MCF 10A (cell line): Measurements from ENCODE around the gene BUD23. TPM values are rescaled to one million over a fixed set of nuclear protein-coding genes. Genes with fewer than 3 reads are reported as not detected.
A peak's percentile ranks its signal among the peaks of the same experiment; 100 is the strongest.

Source experiments
- BruUV-seq: library from RNA; stranded (reverse); fragments of 400-500 nt; replicated peaks from 2 replicates; lab custom pipeline; 2021; lab: Mats Ljungman, UMichigan
- CTCF ChIA-PET: fragments of 300-600 bp; sonication (Branson Sonifier 250); formaldehyde crosslinking; extraction: SDS; loops from one replicate; lab custom pipeline; 2021; ENCODE audit warnings: antibody characterized with exemption, inconsistent platforms; lab: Yijun Ruan, JAX
- POLR2A ChIA-PET: fragments of 300-600, 350-650 bp; sonication (Branson Sonifier 250); formaldehyde crosslinking; extraction: SDS; loops from one replicate; lab custom pipeline; 2020; ENCODE audit warnings: antibody characterized with exemption, inconsistent platforms; lab: Yijun Ruan, JAX
- DNase-seq: peaks from one replicate; pipeline ENCODE4 v3.0.0-alpha.2; 2018; ENCODE audit not compliant: unreplicated experiment
- H3K27ac Mint-ChIP-seq: one replicate; pipeline ENCODE4 v1.8.0; 2022; ENCODE audit warnings: mild to moderate bottlenecking, low read depth, mixed read lengths; ENCODE audit not compliant: unreplicated experiment
- H3K27me3 Mint-ChIP-seq: one replicate; pipeline ENCODE4 v1.8.0; 2022; ENCODE audit warnings: mixed read lengths; ENCODE audit not compliant: insufficient read depth, unreplicated experiment
- H3K36me3 Mint-ChIP-seq: one replicate; pipeline ENCODE4 v1.8.0; 2022; ENCODE audit warnings: mild to moderate bottlenecking, moderate library complexity, mixed read lengths; ENCODE audit not compliant: insufficient read depth, unreplicated experiment
- H3K4me1 Mint-ChIP-seq: one replicate; pipeline ENCODE4 v1.8.0; 2022; ENCODE audit warnings: mixed read lengths; ENCODE audit not compliant: insufficient read depth, unreplicated experiment
- H3K4me3 Mint-ChIP-seq: one replicate; pipeline ENCODE4 v1.8.0; 2022; ENCODE audit warnings: mild to moderate bottlenecking, moderate library complexity, mixed read lengths; ENCODE audit not compliant: unreplicated experiment
- H3K9me3 Mint-ChIP-seq: one replicate; pipeline ENCODE4 v1.8.0; 2022; ENCODE audit warnings: mixed read lengths; ENCODE audit not compliant: unreplicated experiment
- intact Hi-C: fragments of 100-400 bp; cut with micrococcal nuclease; formaldehyde crosslinking; loops from 2 replicates; pipeline ENCODE4 v1.14.1; 2022
- total RNA-seq: library from RNA; stranded (reverse); gene quantifications from 2 replicates; pipeline ENCODE4 v1.2.3, GENCODE V29; 2022
- TF ChIP-seq, protein P1 (sequence below): fragments of 200-600 bp; IDR thresholded peaks from one replicate; pipeline ENCODE4 v1.8.0; 2022; ENCODE audit warnings: antibody characterized with exemption, mild to moderate bottlenecking; ENCODE audit not compliant: unreplicated experiment

The BUD23 gene
- total RNA-seq, 1 experiment from 2014 or later: 81.9 TPM

DNA sequence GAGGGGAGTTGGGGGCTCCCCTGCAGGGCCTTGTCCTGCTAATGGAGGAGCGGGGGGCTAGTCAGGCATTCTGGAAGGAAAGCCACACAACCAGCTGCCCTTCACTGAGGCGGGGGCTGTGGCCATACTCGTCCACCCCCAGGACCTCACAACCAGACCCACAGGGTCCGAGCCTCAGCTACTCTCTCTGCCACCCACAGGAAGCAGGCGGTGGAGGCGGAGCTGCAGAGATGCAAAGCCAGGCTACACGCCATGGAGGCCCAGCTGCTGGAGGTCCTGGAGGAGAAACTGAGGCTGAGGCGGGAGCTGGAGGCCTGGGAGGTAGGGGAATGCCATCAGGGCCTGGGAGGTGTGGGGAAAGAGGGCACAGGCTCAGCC lies 52.1 kb downstream of the BUD23 start:
- POLR2A ChIA-PET: interaction anchor here (0.6 to 2.2 kb wide), 8 partner anchors 10 to 581 kb away, joined by 3 to 8 read pairs (median 4); partner anchors contain the start of gene BUD23
- Mint-ChIP-seq H3K4me3 (no peak overlapping the region), H3K36me3 (peaks cover 25% of the 10 kb centered on the region), H3K4me1 (peaks cover 19% of the 10 kb centered on the region), H3K9me3 (no peaks in the 10 kb centered on the region), H3K27me3 (no peaks in the 10 kb centered on the region), H3K27ac (peak overlapping the region; percentile 76)
- CTCF ChIA-PET: interaction anchor here (0.5 to 10.0 kb wide), 11 partner anchors 9 to 152 kb away, joined by 3 to 67 read pairs (median 5); no protein-coding TSS in a partner anchor
- intact Hi-C loops: loop anchor here (2.0 kb wide), 2 partner anchors 129 to 215 kb away; no protein-coding TSS in a partner anchor
- no TSS peak for BruUV-seq
- no peak for DNase-seq
- TF ChIP-seq, protein P1, sequence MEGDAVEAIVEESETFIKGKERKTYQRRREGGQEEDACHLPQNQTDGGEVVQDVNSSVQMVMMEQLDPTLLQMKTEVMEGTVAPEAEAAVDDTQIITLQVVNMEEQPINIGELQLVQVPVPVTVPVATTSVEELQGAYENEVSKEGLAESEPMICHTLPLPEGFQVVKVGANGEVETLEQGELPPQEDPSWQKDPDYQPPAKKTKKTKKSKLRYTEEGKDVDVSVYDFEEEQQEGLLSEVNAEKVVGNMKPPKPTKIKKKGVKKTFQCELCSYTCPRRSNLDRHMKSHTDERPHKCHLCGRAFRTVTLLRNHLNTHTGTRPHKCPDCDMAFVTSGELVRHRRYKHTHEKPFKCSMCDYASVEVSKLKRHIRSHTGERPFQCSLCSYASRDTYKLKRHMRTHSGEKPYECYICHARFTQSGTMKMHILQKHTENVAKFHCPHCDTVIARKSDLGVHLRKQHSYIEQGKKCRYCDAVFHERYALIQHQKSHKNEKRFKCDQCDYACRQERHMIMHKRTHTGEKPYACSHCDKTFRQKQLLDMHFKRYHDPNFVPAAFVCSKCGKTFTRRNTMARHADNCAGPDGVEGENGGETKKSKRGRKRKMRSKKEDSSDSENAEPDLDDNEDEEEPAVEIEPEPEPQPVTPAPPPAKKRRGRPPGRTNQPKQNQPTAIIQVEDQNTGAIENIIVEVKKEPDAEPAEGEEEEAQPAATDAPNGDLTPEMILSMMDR: no peak

DNA sequence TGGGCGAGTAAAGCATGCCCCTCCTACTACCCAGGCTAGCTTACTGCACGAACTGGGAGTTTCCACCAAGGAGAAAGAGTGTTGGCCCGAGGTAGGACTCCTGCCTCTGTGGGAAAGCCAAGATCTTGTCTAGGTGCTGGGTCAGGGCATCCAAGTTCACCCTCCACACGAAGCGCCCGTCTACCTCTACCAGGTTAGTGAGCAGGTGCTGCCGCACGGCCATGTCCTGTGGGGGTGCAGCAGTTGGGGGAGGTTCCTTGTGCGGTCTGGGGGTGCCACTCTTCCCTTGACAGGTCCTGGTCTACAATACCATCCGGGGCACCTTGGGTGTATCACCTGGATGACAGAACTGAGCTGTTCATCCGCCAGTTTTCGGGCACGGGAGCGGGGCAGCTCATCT lies 53.5 kb downstream of the BUD23 start:
- Mint-ChIP-seq H3K9me3 (no peaks in the 10 kb centered on the region), H3K4me3 (peak overlapping the region; percentile 91), H3K27me3 (no peaks in the 10 kb centered on the region), H3K36me3 (peaks cover 24% of the 10 kb centered on the region), H3K4me1 (peaks cover 14% of the 10 kb centered on the region), H3K27ac (peak overlapping the region; percentile 75)
- intact Hi-C loops: no loop called here
- no peak for DNase-seq
- no TSS peak for BruUV-seq
- ChIA-PET CTCF (interaction anchor here (0.6 to 10.0 kb wide), 8 partner anchors 11 to 761 kb away, joined by 3 to 67 read pairs (median 4); no protein-coding TSS in a partner anchor), POLR2A (no interaction called here)
- TF ChIP-seq, protein P1: no peak

DNA sequence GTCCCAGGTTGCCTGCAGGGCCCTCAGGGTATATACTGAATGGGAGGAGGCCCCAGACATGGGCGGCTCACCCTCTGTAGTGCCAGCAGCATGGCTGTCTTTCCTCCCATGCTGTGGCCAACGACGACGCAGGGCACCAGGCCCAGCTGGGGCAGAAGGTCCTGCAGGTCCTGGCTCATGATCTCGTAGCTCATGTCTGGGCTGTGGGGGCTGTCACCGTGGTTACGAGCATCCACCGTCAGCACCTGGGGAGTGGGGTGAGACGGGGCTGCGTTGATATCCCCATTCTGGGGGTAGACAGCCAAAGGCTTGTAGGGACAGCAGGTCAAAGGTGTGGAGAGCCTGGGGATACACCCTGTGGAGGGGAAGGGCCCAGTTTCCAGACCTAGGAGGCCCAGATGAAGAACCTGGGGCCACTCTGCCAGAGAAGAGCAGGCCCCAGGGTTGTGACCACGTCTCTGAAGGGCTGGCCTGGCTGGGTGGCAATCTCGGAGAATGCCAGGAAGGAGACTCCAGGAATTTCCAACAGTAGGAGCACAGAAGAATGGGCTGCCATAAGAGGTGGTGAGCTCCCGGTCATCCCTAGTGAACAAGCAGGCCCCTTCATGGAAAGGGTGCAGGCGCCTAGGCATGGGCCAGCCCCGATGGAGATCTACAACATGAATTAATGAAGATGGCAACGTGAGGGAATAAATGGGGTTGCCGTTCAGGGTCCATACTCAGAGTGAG lies 54.3 kb downstream of the BUD23 start:
- BruUV-seq: no TSS peak
- intact Hi-C loops: loop anchor here (1.0 kb wide), 1 partner anchor 114 kb away; no protein-coding TSS in a partner anchor
- TF ChIP-seq, protein P1: no peak
- ChIA-PET POLR2A (interaction anchor here (0.6 to 3.0 kb wide), 15 partner anchors 18 to 1993 kb away, joined by 3 to 28 read pairs (median 5); partner anchors contain the start of genes BAZ1B, METTL27, STX1A and TBL2), CTCF (interaction anchor here (0.6 to 10.0 kb wide), 7 partner anchors 12 to 761 kb away, joined by 3 to 67 read pairs (median 5); no protein-coding TSS in a partner anchor)
- H3K9me3 Mint-ChIP-seq: no peaks in the 10 kb centered on the region
- peak overlapping the region; percentile 91 for H3K4me3 Mint-ChIP-seq
- H3K27ac Mint-ChIP-seq: peak overlapping the region; percentile 76
- DNase-seq: no peak
- no peaks in the 10 kb centered on the region for H3K27me3 Mint-ChIP-seq
- peaks cover 14% of the 10 kb centered on the region for H3K4me1 Mint-ChIP-seq
- H3K36me3 Mint-ChIP-seq: peaks cover 20% of the 10 kb centered on the region

DNA sequence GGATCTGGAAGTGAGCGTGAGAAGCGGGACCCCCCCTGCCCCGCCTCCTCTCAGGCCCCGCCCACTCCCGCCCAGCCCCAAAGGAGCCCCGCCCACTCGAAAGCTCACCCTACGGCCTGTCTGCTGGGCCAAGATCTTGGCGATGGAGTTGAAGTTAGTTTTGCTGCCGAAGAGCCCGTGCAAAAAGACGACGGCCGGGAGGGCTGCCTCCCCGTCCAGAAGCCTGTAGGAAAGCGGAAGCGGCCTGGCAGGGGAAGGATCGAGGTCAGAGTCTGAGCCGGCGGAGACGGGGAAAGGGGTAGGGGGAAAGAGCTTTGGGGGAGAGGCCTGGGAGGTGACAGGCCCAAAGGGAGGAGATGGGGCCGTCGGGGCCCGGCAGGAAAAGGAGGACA lies 54.8 kb downstream of the BUD23 start:
- H3K36me3 Mint-ChIP-seq: peaks cover 20% of the 10 kb centered on the region
- TF ChIP-seq, protein P1: no peak
- intact Hi-C loops: loop anchor here (1.0 kb wide), 1 partner anchor 113 kb away; no protein-coding TSS in a partner anchor
- CTCF ChIA-PET: interaction anchor here (0.9 to 5.0 kb wide), 6 partner anchors 12 to 287 kb away, joined by 4 to 35 read pairs (median 5); no protein-coding TSS in a partner anchor
- BruUV-seq: TSS peak; percentile 36
- peak overlapping the region; percentile 91 for H3K4me3 Mint-ChIP-seq
- DNase-seq: peak; percentile 59
- H3K27me3 Mint-ChIP-seq: no peaks in the 10 kb centered on the region
- H3K4me1 Mint-ChIP-seq: peaks cover 14% of the 10 kb centered on the region
- H3K27ac Mint-ChIP-seq: peak overlapping the region; percentile 76
- POLR2A ChIA-PET: interaction anchor here (0.6 to 3.0 kb wide), 20 partner anchors 18 to 1992 kb away, joined by 3 to 28 read pairs (median 6); partner anchors contain the start of genes BAZ1B, METTL27, STX1A and TBL2
- H3K9me3 Mint-ChIP-seq: no peaks in the 10 kb centered on the region
